H1 (cell line): ENCODE results near the gene TXNRD2. TPM values are rescaled to one million over a fixed set of nuclear protein-coding genes. Genes with fewer than 3 reads are reported as not detected.

ENCODE experiments used
- EGR1 ChIP-seq: IDR thresholded peaks from 2 replicates; pipeline ENCODE4 v1.6.1; 2011; ENCODE audit warnings: low read depth, low read length, borderline replicate concordance
- EP300 ChIP-seq, 2 experiments: IDR thresholded peaks; 1 replicate in 1 of 2; 2 replicates in 1 of 2; pipeline ENCODE4 v1.6.1; 2011 to 2012; ENCODE audit warnings: low read depth in 2 of 2, low read length in 2 of 2, mild to moderate bottlenecking in 2 of 2, borderline replicate concordance in 1 of 2, inconsistent platforms in 1 of 2, moderate library complexity in 1 of 2
- EZH2 ChIP-seq: fragments of 200-600 bp; sonication (generic); IDR thresholded peaks from 2 replicates; pipeline ENCODE4 v1.7.1; 2012; ENCODE audit warnings: low read depth, mild to moderate bottlenecking, moderate library complexity, low read length, inconsistent platforms; ENCODE audit not compliant: severe bottlenecking
- GTF2F1 ChIP-seq: IDR thresholded peaks from 2 replicates; pipeline ENCODE4 v1.6.1; 2012; ENCODE audit warnings: low read depth, low read length, improper control_type of control experiment, borderline replicate concordance
- SP2 ChIP-seq: IDR thresholded peaks from 2 replicates; pipeline ENCODE4 v1.6.1; 2012; ENCODE audit warnings: mild to moderate bottlenecking, low read length, inconsistent platforms
- TBP ChIP-seq: IDR thresholded peaks from 2 replicates; pipeline ENCODE4 v1.6.1; 2011; ENCODE audit warnings: low read depth, low read length, improper control_type of control experiment
- USF2 ChIP-seq: IDR thresholded peaks from 2 replicates; pipeline ENCODE4 v1.6.1; 2011; ENCODE audit warnings: low read length, improper control_type of control experiment
- ZNF274 ChIP-seq: IDR thresholded peaks from 2 replicates; pipeline ENCODE4 v1.7.0; 2012; ENCODE audit warnings: low read length, borderline replicate concordance; ENCODE audit errors: extremely low read depth
- polyA plus RNA-seq, 7 experiments: library from polyadenylated mRNA; depleted of rRNA in 3 of 7; stranded (reverse) in 5 of 7; unstranded in 2 of 7; fragments of >200 nt in 5 of 7; fragments of 200-250 nt in 2 of 7; gene quantifications; 1 replicate in 5 of 7; 2 replicates in 1 of 7; 4 replicates in 1 of 7; pipeline versions ENCODE4 v1.2.1 to v1.2.3, GENCODE V29; 2011 to 2013; ENCODE audit warnings: missing spikeins in 2 of 7, mixed read lengths in 2 of 7
- total RNA-seq: library from RNA; stranded (reverse); fragmentation: NEBNext Ultra II Directional; extraction: Animal tissue kit (Norgen Biotek cat#: 25700); gene quantifications from 2 replicates; pipeline ENCODE4 v1.2.1, GENCODE V29; 2021
- TF ChIP-seq, protein P1 (sequence below): fragments of 300-600 bp; sonication (generic); IDR thresholded peaks from 2 replicates; pipeline ENCODE4 v1.7.1; 2012; ENCODE audit warnings: low read length, moderate library complexity, mild to moderate bottlenecking, inconsistent platforms; ENCODE audit not compliant: insufficient replicate concordance
- TF ChIP-seq, protein P2 (sequence below): IDR thresholded peaks from 2 replicates; pipeline ENCODE4 v1.6.1; 2012; ENCODE audit warnings: inconsistent platforms

Gene TXNRD2
- total and polyA plus RNA-seq, 2 of the 8 experiments (the other 6 are each of a cell fraction or from before 2014, with no cell fraction given), result 14.8 to 21.9 TPM

GRCh38 chr22:19972251-19972650 lies 30.6 kb upstream of the TXNRD2 start (continued):
- TF ChIP-seq, protein P1, sequence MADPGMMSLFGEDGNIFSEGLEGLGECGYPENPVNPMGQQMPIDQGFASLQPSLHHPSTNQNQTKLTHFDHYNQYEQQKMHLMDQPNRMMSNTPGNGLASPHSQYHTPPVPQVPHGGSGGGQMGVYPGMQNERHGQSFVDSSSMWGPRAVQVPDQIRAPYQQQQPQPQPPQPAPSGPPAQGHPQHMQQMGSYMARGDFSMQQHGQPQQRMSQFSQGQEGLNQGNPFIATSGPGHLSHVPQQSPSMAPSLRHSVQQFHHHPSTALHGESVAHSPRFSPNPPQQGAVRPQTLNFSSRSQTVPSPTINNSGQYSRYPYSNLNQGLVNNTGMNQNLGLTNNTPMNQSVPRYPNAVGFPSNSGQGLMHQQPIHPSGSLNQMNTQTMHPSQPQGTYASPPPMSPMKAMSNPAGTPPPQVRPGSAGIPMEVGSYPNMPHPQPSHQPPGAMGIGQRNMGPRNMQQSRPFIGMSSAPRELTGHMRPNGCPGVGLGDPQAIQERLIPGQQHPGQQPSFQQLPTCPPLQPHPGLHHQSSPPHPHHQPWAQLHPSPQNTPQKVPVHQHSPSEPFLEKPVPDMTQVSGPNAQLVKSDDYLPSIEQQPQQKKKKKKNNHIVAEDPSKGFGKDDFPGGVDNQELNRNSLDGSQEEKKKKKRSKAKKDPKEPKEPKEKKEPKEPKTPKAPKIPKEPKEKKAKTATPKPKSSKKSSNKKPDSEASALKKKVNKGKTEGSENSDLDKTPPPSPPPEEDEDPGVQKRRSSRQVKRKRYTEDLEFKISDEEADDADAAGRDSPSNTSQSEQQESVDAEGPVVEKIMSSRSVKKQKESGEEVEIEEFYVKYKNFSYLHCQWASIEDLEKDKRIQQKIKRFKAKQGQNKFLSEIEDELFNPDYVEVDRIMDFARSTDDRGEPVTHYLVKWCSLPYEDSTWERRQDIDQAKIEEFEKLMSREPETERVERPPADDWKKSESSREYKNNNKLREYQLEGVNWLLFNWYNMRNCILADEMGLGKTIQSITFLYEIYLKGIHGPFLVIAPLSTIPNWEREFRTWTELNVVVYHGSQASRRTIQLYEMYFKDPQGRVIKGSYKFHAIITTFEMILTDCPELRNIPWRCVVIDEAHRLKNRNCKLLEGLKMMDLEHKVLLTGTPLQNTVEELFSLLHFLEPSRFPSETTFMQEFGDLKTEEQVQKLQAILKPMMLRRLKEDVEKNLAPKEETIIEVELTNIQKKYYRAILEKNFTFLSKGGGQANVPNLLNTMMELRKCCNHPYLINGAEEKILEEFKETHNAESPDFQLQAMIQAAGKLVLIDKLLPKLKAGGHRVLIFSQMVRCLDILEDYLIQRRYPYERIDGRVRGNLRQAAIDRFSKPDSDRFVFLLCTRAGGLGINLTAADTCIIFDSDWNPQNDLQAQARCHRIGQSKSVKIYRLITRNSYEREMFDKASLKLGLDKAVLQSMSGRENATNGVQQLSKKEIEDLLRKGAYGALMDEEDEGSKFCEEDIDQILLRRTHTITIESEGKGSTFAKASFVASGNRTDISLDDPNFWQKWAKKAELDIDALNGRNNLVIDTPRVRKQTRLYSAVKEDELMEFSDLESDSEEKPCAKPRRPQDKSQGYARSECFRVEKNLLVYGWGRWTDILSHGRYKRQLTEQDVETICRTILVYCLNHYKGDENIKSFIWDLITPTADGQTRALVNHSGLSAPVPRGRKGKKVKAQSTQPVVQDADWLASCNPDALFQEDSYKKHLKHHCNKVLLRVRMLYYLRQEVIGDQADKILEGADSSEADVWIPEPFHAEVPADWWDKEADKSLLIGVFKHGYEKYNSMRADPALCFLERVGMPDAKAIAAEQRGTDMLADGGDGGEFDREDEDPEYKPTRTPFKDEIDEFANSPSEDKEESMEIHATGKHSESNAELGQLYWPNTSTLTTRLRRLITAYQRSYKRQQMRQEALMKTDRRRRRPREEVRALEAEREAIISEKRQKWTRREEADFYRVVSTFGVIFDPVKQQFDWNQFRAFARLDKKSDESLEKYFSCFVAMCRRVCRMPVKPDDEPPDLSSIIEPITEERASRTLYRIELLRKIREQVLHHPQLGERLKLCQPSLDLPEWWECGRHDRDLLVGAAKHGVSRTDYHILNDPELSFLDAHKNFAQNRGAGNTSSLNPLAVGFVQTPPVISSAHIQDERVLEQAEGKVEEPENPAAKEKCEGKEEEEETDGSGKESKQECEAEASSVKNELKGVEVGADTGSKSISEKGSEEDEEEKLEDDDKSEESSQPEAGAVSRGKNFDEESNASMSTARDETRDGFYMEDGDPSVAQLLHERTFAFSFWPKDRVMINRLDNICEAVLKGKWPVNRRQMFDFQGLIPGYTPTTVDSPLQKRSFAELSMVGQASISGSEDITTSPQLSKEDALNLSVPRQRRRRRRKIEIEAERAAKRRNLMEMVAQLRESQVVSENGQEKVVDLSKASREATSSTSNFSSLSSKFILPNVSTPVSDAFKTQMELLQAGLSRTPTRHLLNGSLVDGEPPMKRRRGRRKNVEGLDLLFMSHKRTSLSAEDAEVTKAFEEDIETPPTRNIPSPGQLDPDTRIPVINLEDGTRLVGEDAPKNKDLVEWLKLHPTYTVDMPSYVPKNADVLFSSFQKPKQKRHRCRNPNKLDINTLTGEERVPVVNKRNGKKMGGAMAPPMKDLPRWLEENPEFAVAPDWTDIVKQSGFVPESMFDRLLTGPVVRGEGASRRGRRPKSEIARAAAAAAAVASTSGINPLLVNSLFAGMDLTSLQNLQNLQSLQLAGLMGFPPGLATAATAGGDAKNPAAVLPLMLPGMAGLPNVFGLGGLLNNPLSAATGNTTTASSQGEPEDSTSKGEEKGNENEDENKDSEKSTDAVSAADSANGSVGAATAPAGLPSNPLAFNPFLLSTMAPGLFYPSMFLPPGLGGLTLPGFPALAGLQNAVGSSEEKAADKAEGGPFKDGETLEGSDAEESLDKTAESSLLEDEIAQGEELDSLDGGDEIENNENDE, result no peak
- TF ChIP-seq EGR1 (no peak), USF2 (no peak), TBP (no peak), SP2 (no peak), ZNF274 (no peak), GTF2F1 (no peak), EP300 (IDR thresholded peaks at IDR 0.05; ENCODE audit: borderline replicate concordance in 1 of 2, low read depth in 2 of 2, low read length in 2 of 2) (no peak), EZH2 (no peak)
- TF ChIP-seq, protein P2, sequence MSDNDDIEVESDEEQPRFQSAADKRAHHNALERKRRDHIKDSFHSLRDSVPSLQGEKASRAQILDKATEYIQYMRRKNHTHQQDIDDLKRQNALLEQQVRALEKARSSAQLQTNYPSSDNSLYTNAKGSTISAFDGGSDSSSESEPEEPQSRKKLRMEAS, result no peak
